Activated T-cell treated with anti-CD3 and anti-CD28 coated beads for 1 hour (primary cell): Measurements from ENCODE around the gene F2RL2.

Experiments used
- DNase-seq: peaks from one replicate; pipeline ENCODE4 v3.0.0-alpha.2; 2020; ENCODE audit warnings: low read depth

The F2RL2 gene

GRCh38 chr5:76622973-76623596 is at the start of gene F2RL2:
Gene F2RL2, minus strand, starts transcription at chr5:76623403. Its CDS starts 173 bp downstream, at chr5:76623230.
- DNase-seq, result no peak

GRCh38 chr5:76672242-76672641 is 49.0 kb upstream of the F2RL2 start:
- DNase-seq, result no peak

GRCh38 chr5:76670508-76670907 is 47.3 kb upstream of the F2RL2 start:
- DNase-seq, result no peak

- no peak for DNase-seq
These were observed 46.0 kb upstream of the F2RL2 start for GRCh38 chr5:76669245-76669644.

GRCh38 chr5:76667495-76667894 is 44.3 kb upstream of the F2RL2 start:
- DNase-seq, result no peak

- DNase-seq, result no peak
These were observed 40.9 kb upstream of the F2RL2 start for GRCh38 chr5:76664079-76664478.

GRCh38 chr5:76663573-76663972 is 40.4 kb upstream of the F2RL2 start:
- no peak for DNase-seq

- no peak for DNase-seq
These were observed 39.3 kb upstream of the F2RL2 start for GRCh38 chr5:76662521-76662920.

- DNase-seq, result no peak
These were observed 37.2 kb upstream of the F2RL2 start for GRCh38 chr5:76660360-76660759.

GRCh38 chr5:76657683-76658311 is 34.6 kb upstream of the F2RL2 start:
- no peak for DNase-seq

- DNase-seq, result no peak
These were observed 33.9 kb upstream of the F2RL2 start for GRCh38 chr5:76657091-76657490.

GRCh38 chr5:76652809-76653414 is 29.7 kb upstream of the F2RL2 start:
- DNase-seq, result no peak

GRCh38 chr5:76649140-76649539 is 25.9 kb upstream of the F2RL2 start:
- DNase-seq, result no peak

- DNase-seq, result no peak
These were observed 20.2 kb upstream of the F2RL2 start for GRCh38 chr5:76643371-76643770.

GRCh38 chr5:76642390-76643040 is 19.3 kb upstream of the F2RL2 start:
- DNase-seq, result no peak

- DNase-seq, result peak; percentile 51
These were observed 18.4 kb upstream of the F2RL2 start for GRCh38 chr5:76641514-76642120.

- DNase-seq, result no peak
These were observed 15.3 kb upstream of the F2RL2 start for GRCh38 chr5:76638479-76638878.

GRCh38 chr5:76637490-76637889 is 14.3 kb upstream of the F2RL2 start:
- no peak for DNase-seq

- DNase-seq, result no peak
These were observed 11.5 kb upstream of the F2RL2 start for GRCh38 chr5:76634661-76635060.

GRCh38 chr5:76626738-76627137 is 3.5 kb upstream of the F2RL2 start:
- DNase-seq, result no peak

GRCh38 chr5:76625087-76625815 is 2.0 kb upstream of the F2RL2 start:
- DNase-seq, result no peak

- no peak for DNase-seq
These were observed 1.1 kb downstream of the F2RL2 start for GRCh38 chr5:76622076-76622475.
